Measurements from ENCODE around the gene FNDC11.
"Not testable (repeated sequence)": the region's sequence is repeated elsewhere in the genome, so short reads cannot be mapped to it uniquely, and the experiment has no call there.

Gene FNDC11

GRCh38 chr20:63554361-63555278 lies 661 bp downstream of the FNDC11 start:
- DNase-seq = no peak

DNA sequence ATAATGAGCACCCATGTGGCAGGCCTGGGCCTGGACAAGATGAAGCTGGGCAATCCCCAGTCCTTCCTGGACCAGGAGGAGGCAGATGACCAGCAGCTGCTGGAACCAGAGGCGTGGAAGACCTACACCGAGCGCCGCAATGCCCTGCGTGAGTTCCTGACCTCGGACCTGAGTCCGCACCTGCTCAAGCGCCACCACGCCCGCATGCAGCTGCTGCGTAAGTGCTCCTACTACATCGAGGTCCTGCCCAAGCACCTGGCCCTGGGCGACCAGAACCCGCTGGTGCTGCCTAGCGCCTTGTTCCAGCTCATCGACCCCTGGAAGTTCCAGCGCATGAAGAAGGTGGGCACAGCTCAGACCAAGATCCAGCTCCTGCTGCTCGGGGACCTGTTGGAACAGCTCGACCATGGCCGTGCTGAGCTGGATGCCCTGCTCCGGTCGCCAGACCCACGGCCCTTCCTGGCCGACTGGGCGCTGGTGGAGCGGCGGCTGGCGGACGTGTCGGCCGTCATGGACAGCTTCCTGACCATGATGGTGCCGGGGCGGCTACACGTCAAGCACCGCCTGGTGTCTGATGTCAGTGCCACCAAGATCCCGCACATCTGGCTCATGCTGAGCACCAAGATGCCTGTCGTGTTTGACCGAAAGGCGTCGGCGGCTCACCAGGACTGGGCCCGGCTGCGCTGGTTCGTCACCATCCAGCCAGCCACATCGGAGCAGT lies 1.9 kb downstream of the FNDC11 start:
- no peak for DNase-seq

DNA sequence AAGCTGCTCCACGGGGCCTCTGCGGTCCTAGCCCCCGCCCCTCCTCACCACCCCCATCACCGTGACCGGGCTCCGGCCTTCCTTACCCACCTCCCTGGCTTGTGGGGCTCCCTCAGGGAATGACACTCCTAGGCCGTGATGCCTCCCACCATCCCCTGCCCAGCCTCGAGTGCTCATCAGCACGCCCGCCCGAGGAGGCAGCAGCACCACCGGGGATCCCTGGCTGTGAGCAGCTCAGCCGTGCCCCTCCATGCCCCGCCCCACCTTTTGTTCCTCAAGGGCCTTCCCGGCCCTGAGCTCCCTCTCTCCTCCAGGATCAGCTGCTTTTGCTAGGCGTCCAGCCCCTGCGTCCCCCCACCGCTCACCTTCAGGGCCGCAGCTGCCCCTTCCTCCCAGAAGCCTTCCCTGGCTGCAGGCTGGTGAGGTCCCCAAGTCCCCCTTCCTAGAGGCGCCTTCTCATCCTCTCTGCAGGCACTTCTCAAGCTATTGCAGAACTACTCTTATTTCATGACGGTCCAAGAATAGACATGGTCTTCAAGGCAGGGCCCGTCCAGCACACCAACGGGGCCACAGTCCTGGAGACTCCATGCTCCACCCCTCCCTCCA lies 3.0 kb downstream of the FNDC11 start:
- DNase-seq = no peak

DNA sequence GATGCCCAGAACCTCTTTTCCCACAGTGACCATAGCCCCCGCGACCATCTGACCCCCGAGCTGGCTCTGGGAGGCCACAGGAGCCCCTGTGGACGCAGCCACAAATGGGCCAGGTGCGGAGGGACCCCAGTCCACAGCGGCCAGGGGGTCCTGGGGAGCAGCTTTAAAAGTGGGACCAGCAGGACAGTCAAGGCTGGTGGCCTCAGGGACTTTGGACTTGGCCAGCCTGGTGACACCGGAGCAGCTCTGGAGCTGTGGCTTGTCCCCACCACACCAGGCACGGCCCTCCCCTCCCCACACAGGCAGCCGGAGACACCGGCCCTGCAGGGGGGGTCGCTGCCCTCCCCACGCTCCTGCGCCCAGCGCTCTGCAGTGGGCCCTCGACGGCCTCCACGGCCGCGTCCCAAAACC lies 3.5 kb downstream of the FNDC11 start:
- DNase-seq = no peak

DNA sequence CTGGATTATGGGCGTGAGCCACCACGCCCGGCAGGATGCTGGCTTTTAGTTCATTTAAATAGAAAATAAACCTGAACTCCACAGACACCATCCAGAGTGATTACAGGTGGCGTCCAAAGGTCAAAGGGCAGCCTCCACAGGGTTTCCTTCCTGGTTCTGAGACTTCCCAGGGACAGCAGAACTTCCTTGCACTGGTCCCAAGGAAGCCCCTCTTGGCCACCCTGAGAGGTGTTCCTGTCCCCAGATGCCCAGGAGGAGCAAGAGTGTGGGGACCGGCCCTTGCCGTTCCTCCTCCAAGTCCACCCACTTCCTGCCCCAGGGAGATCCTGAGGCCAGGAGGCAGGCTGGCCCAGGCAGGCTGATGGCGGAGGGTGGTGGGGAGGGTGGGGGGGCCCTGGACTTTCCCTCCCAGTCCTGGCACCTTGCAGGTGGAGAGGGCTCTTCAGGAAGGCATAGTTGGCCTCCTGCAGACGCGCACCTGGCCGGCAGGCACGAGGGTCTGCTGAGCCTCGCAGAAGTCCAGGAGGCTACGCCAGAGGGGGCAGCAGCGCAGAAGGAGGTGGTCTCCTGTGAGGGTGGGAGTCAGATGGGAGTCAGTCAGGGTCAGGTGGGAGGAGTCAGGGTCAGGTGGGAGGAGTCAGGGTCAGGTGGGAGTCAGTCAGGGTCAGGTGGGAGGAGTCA lies 5.0 kb downstream of the FNDC11 start:
- DNase-seq = no peak

- not testable (repeated sequence) for DNase-seq
Observed at GRCh38 chr20:63559485-63560332, 5.8 kb downstream of the FNDC11 start.

GRCh38 chr20:63560333-63560805 lies 6.4 kb downstream of the FNDC11 start:
- no peak for DNase-seq

DNA sequence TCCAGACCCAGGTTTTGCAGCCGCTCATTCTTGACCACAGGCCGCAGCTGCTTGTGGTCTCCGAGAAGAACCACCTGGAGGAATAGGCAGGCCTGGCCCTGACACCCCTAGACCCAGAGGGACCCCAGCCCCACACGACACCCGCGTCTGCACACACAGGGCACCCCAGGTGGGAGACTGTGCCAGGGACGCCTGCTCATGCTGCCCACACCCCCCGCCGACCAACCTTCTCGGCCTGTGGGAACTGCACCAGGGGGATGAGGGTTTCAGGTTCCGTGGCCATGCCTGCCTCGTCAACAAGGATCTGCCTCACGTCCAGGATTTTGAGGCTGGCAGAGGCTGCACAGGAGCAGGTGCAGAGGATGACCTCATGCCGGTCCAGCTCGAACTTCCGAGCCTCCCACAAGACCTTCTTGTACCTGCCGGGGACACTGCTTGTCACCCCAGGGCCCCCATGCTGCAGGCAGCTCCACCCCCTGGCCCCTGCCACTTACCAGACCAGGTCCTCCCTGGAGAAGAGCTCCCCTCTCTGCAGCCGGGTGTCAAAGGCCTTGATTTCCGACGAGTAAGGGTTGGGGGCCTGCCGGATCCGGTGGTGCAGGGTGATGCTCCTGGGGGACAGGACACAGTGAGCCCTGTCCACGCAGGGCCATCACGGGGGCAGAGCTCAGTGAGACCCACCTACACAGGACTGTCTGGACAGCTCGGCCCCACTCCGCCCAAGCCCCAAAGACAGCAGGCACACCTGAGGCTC lies 7.1 kb downstream of the FNDC11 start:
- DNase-seq = no peak

- no peak for DNase-seq
Observed at GRCh38 chr20:63561624-63562396, 7.9 kb downstream of the FNDC11 start.

DNA sequence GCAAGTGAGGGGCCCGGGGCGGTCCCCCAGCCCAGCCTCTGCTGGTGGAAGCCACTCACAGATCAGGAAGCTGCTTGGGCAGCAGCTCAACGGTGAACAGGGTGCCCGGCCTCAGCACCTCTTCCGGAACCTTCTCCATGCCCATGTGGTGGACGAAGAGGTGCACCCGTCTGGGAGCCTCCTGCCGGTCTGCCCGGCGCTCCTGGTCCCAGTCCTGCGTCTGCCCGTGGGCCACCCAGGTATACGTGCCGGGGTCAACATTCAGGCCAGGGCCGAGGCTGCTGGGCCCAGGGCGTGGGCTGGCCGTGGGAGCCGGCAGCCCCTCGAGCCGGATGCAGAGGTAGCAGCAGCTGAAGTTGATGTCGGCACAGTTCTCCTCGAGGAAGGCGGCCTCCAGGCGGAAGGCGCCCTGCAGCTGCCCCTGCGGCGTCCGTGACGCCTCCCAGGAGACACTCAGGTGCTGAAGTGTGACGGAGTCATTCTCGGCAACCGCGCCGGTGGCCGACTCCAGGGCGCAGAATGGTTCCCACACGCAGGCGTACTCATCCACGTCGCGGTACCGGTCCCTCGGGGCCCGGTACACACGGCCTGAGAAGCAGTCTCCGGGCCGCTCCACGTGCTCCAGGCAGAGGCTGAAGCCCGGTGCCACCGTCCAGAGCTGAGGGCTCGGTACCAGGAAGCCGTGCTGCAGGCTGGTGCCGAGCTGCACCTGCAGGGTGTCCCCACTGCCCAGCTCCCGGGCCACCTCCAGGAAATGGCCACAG lies 8.7 kb downstream of the FNDC11 start:
- no peak for DNase-seq

DNA sequence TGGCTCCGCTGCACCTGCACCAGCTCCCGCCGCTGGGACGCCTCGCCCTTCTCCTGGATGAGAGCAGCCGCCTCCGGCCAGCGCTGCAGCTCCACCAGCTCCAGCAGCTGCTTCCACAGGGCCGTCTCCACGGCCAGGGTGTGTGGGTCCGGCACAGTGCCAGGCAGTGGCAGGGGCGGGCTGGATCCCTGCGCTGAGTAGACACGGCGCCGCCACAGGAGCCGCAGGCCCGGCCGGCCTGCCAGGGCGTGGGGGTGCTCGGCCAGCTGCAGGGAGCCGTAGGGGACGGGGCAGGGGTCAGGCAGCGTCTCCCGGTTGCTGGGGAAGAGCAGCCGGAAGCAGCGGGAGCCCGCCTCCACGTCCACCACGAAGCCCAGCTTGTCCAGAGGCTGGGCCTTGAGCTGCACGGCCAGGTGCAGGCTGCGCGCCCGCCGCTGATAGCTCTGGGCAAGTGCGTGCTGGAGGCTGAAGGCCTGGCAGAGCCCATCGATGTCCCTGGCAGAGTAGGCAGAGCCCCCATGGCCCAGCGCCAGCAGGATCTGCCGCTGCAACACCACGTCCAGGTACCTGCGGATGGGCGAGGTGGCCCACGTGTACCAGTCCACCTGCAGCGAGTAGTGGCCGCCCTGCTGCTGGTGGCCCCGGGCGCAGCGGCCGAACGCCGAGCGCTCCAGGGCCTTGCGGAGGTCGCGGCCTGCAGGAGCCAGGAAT lies 9.4 kb downstream of the FNDC11 start:
- DNase-seq = no peak

DNA sequence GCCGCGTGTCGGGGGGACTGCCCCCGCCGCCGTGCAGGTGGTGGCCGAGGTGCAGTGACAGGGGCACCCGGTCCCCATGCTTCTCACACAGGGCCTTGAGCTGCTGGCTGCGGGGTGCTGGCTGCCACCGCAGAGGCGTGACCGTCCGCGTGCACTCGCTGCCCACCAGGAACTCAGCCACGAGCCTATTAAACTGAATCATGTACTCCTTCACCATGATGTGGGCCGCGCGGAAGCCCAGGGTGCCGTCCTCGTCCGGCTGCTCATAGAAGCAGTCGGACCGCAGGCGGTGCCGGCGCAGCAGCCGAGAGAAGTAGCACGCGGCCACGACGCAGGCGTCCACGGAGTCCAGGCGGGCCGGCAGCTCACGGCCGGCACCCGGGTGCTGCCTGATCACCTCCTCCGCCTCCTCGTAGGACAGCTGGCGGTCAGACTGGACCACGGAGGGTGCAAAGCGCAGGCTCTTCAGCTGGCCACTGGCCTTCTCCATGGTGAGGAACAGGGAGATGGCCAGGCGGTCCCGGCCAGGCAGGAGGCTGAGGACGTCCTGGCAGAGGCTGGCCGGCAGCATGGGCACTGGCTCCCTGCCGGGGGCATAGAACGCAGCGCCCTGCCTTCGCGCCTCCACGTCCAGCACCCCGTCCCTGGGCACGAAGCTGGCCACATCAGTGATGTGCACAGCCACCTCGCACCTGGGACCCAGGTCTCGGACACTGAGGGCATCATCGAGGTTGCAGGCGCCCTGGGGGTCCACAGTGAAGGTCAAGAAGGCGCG lies 10.3 kb downstream of the FNDC11 start:
- no peak for DNase-seq

DNA sequence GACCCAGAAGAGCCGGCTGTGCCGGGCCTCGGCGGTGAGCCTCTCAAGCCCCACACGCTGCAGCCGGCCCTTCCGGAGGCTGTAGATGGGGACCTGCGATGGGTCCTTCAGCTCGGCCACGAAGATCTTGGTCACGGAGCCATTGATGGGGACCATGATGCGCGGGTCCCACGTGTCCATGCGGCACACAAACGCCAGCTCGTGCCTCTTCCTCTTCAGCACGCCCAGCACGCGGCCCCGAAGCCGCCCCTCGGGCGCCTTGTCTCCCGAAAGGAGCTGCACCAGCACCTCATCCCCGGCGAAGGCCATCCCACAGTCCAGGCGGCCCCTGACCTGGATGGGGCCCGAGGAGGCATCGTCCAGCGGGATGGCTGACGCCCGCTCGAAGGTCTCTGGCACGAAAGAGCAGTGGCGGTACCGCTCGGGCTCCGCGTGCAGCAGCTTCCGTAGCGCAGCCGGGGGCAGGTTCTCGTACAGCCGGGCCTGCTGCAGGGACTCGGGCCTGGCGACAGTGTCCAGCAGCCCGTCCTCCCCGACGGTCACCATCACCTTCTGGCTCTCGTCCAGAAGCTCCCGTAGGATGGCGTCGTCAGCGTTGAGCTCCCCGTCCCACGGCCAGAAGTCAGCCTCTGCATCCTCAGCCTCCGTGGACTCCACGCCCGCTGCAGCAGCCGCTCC lies 11.2 kb downstream of the FNDC11 start:
- DNase-seq = no peak

GRCh38 chr20:63565699-63566335 lies 11.9 kb downstream of the FNDC11 start:
- DNase-seq = no peak

DNA sequence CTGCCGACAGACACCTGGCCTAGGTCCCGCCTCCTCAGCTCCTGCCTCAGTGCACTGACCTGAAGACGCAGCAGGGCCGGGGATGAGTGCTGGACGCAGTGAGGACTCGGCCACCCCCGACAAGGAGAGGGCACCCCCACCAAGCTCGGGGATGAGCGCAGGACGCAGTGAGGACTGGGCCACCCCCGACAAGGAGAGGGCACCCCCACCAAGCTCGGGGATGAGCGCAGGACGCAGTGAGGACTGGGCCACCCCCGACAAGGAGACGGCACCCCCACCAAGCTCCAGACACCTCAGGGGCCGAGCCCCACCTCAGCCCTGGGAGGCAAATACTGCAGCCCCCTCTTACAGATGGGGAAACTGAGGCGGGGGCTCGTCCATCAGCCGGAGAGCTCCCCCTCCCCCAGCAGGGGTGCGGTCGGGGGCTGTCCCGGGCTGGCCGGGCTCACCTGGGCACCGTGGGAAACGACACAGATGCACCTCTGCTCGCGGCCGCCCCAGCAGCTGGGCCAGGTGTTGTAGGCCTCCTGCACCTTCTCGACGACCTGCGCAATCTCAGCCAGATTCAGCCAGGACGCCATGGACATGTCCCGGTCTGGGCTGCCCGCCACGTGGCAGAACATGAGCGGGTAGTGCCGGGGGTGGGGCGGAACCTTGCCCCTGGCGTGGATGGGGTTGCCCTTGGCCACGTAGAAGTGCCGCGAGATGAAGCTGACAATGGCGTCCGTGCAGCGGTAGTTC lies 12.6 kb downstream of the FNDC11 start:
- DNase-seq = no peak

DNA sequence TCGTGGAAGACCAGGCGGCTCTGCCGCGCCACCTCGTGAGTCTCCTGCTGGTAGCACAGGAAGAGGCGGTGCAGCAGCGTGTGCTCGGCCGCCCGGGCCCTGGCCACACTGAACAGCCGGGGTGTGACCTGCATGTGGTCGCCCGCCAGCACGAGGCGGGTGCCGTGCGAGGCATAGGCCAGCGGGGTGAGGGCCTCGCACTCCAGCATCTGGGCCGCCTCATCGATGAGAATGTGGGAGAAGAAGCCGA lies 13.1 kb downstream of the FNDC11 start:
- DNase-seq = no peak
